SU-DHL-6 (cell line): Measurements from ENCODE around the gene PLA2G2E.

Experiments
- H2AFZ ChIP-seq: fragments of 200-600 bp; sonication (generic); 2 replicates; pipeline ENCODE4 v1.6.1; 2014; ENCODE audit warnings: low read depth, mild to moderate bottlenecking, moderate library complexity, mixed read lengths, antibody characterized with exemption, low read length; ENCODE audit not compliant: severe bottlenecking
- H3F3A ChIP-seq: fragments of 200-600 bp; shearing (Covaris generic); 2 replicates; pipeline ENCODE4 v1.6.0; 2016; ENCODE audit warnings: antibody characterized with exemption, mild to moderate bottlenecking; ENCODE audit not compliant: insufficient read depth
- H3K27ac ChIP-seq: fragments of 200-600 bp; sonication (generic); 2 replicates; pipeline ENCODE4 v1.5.1; 2016; ENCODE audit warnings: low read depth, mild to moderate bottlenecking, low read length, moderate library complexity, mixed read lengths
- H3K27me3 ChIP-seq: fragments of 200-600 bp; sonication (generic), shearing (Covaris generic); 2 replicates; pipeline ENCODE4 v1.6.0; 2014; ENCODE audit warnings: mild to moderate bottlenecking, low read length
- H3K36me3 ChIP-seq: fragments of 200-600 bp; sonication (generic); 2 replicates; pipeline ENCODE4 v1.6.1; 2014; ENCODE audit warnings: mild to moderate bottlenecking, low read length, mixed read lengths
- H3K4me2 ChIP-seq: fragments of 300-600, 200-600 bp; shearing (Covaris generic), sonication (generic); 2 replicates; pipeline ENCODE4 v1.6.0; 2014; ENCODE audit warnings: low read length, low read depth, mild to moderate bottlenecking; ENCODE audit not compliant: poor library complexity, severe bottlenecking
- H3K4me3 ChIP-seq: fragments of 200-600 bp; sonication (generic); 2 replicates; pipeline ENCODE4 v1.5.1; 2014; ENCODE audit warnings: antibody characterized with exemption, low read length, mild to moderate bottlenecking, mixed read lengths; ENCODE audit not compliant: insufficient read depth, poor library complexity, severe bottlenecking
- H3K79me2 ChIP-seq: fragments of 200-600 bp; sonication (generic); 2 replicates; pipeline ENCODE4 v1.6.1; 2014; ENCODE audit warnings: mild to moderate bottlenecking, low read length, moderate library complexity; ENCODE audit not compliant: insufficient read depth
- H3K9ac ChIP-seq: fragments of 200-600 bp; sonication (generic); 2 replicates; pipeline ENCODE4 v1.7.0; 2014; ENCODE audit warnings: mild to moderate bottlenecking, low read length
- H3K9me2 ChIP-seq: fragments of 200-600 bp; sonication (generic); replicated peaks from 2 replicates; pipeline ENCODE4 v1.6.1; 2014; ENCODE audit warnings: low read length; ENCODE audit not compliant: insufficient read depth
- H3K9me3 ChIP-seq: fragments of 200-600 bp; sonication (generic); 2 replicates; pipeline ENCODE4 v1.6.1; 2014; ENCODE audit warnings: low read length, mixed read lengths; ENCODE audit not compliant: insufficient read depth
- H4K20me1 ChIP-seq: fragments of 200-600 bp; sonication (generic); 2 replicates; pipeline ENCODE4 v1.6.1; 2014; ENCODE audit warnings: low read depth, mild to moderate bottlenecking, antibody characterized with exemption, low read length, moderate library complexity, mixed read lengths
- CTCF ChIP-seq: fragments of 200-600 bp; sonication (generic); IDR thresholded peaks from one replicate; pipeline ENCODE4 v1.5.1; 2017; ENCODE audit warnings: antibody characterized with exemption, mild to moderate bottlenecking, low read length, moderate library complexity; ENCODE audit not compliant: insufficient read depth, poor library complexity, severe bottlenecking
- EZH2phosphoT487 ChIP-seq: fragments of 200-600 bp; sonication (generic), shearing (Covaris generic); conservative IDR thresholded peaks from 2 replicates; pipeline ENCODE4 v1.6.1; 2018; ENCODE audit warnings: mild to moderate bottlenecking, antibody characterized with exemption, low read length, moderate library complexity, mixed read lengths

Gene PLA2G2E

GRCh38 chr1:19923137-19923952 lies at the start of gene PLA2G2E:
Gene PLA2G2E, minus strand, starts transcription at chr1:19923617. Its CDS starts 58 bp downstream, at chr1:19923559.
- Histone ChIP-seq H3K9me2 (no peaks in the 10 kb centered on the region), H3K4me2 (no peak within 1 kb of the TSS), H3K9ac (no peak within 1 kb of the TSS), H3K27ac (no peak within 1 kb of the TSS), H4K20me1 (no peaks in the 10 kb centered on the region), H3F3A (no peaks in the 10 kb centered on the region), H2AFZ (no peak within 1 kb of the TSS), H3K9me3 (no peaks in the 10 kb centered on the region), H3K36me3 (no peaks in the 10 kb centered on the region), H3K27me3 (no peaks in the 10 kb centered on the region), H3K4me3 (no peak within 1 kb of the TSS), H3K79me2 (no peaks in the 10 kb centered on the region)
- no peak for TF ChIP-seq CTCF
- no peak for TF ChIP-seq EZH2phosphoT487

- Histone ChIP-seq H3K27ac (no peak overlapping the region), H3K27me3 (no peaks in the 10 kb centered on the region), H3K4me2 (no peak overlapping the region), H3K79me2 (no peaks in the 10 kb centered on the region), H3K9ac (no peak overlapping the region), H3K9me2 (no peaks in the 10 kb centered on the region), H4K20me1 (no peaks in the 10 kb centered on the region), H3K36me3 (no peaks in the 10 kb centered on the region), H2AFZ (no peak overlapping the region), H3K9me3 (no peaks in the 10 kb centered on the region), H3F3A (no peaks in the 10 kb centered on the region), H3K4me3 (no peak overlapping the region)
- TF ChIP-seq EZH2phosphoT487 (no peak), CTCF (no peak)
Measured at GRCh38 chr1:19971664-19972063, 48.2 kb upstream of the PLA2G2E start.

- Histone ChIP-seq H3K27ac (no peak overlapping the region), H3K79me2 (no peaks in the 10 kb centered on the region), H3K9me2 (no peaks in the 10 kb centered on the region), H3K4me3 (no peak overlapping the region), H3K4me2 (no peak overlapping the region), H3K36me3 (no peaks in the 10 kb centered on the region), H3K9ac (no peak overlapping the region), H2AFZ (no peak overlapping the region), H3K9me3 (no peaks in the 10 kb centered on the region), H4K20me1 (no peaks in the 10 kb centered on the region), H3F3A (no peaks in the 10 kb centered on the region), H3K27me3 (no peaks in the 10 kb centered on the region)
- TF ChIP-seq EZH2phosphoT487 (no peak), CTCF (no peak)
Measured at GRCh38 chr1:19969898-19970660, 46.7 kb upstream of the PLA2G2E start.
